Aorta (tissue), 5 donors: ENCODE results near the gene ASIC4. TPM values are rescaled to one million over a fixed set of nuclear protein-coding genes. Genes with fewer than 3 reads are reported as not detected.
A peak's percentile ranks its signal among the peaks of the same experiment; 100 is the strongest.

Source experiments
- ATAC-seq: fragments of 200-7000 bp; cut with Tn5 transposase; one replicate; pipeline ENCODE4 v1.9.1; 2022; ENCODE audit warnings: moderate library complexity; ENCODE audit not compliant: low FRiP score
- DNase-seq, 2 donors: peaks; one replicate each; pipeline ENCODE4 v3.0.0-alpha.2; 2020
- H3K27ac ChIP-seq, 2 donors: one replicate each; pipeline ENCODE4 v1.5.1; 2013; ENCODE audit warnings: low read length in 2 of 2, mild to moderate bottlenecking in 2 of 2, moderate library complexity in 2 of 2, control low read depth in 1 of 2, inconsistent platforms in 1 of 2, low read depth in 1 of 2
- H3K27me3 ChIP-seq, 2 donors: one replicate each; pipeline ENCODE4 v1.6.1; 2013; ENCODE audit warnings: control low read depth in 1 of 2, low read length in 1 of 2, mild to moderate bottlenecking in 1 of 2, moderate library complexity in 1 of 2; ENCODE audit not compliant: insufficient read depth in 2 of 2, control insufficient read depth in 1 of 2
- H3K36me3 ChIP-seq, 2 donors: one replicate each; pipeline ENCODE4 v1.6.1; 2013; ENCODE audit warnings: control low read depth in 1 of 2, low read length in 1 of 2, mild to moderate bottlenecking in 1 of 2; ENCODE audit not compliant: insufficient read depth in 2 of 2, control insufficient read depth in 1 of 2
- H3K4me1 ChIP-seq, 2 donors: one replicate each; pipeline ENCODE4 v1.6.1; 2013; ENCODE audit warnings: low read length in 2 of 2, control low read depth in 1 of 2, mild to moderate bottlenecking in 1 of 2, moderate library complexity in 1 of 2; ENCODE audit not compliant: insufficient read depth in 2 of 2, control insufficient read depth in 1 of 2
- H3K4me3 ChIP-seq, 2 donors: one replicate each; pipeline ENCODE4 v1.5.1; 2013; ENCODE audit warnings: low read length in 2 of 2, control low read depth in 1 of 2, mild to moderate bottlenecking in 1 of 2
- H3K9me3 ChIP-seq: one replicate; pipeline ENCODE4 v1.6.1; 2013; ENCODE audit warnings: mild to moderate bottlenecking, low read length; ENCODE audit not compliant: control insufficient read depth
- WGBS, 2 donors: extraction: QIAGEN DNeasy Blood & Tissue Kit; methylation state at CpG; one replicate each; pipeline ENCODE4 v1.1.7; 2013; 5-methylcytosine and 5-hydroxymethylcytosine counted together
- intact Hi-C, 2 donors: fragments of 100-400 bp; cut with DNase I; formaldehyde crosslinking; loops; one replicate each; pipeline versions ENCODE4 v1.14.2 to v1.15.0; 2022
- polyA plus RNA-seq, 2 donors: library from polyadenylated mRNA; stranded (reverse); fragments of 200-250 nt; gene quantifications; one replicate each; pipeline ENCODE4 v1.2.3, GENCODE V29; 2013
- total RNA-seq, 2 donors: library from RNA; stranded (reverse); fragmentation: NEBNext Ultra II Directional; extraction: Animal tissue kit (Norgen Biotek cat#: 25700); gene quantifications; one replicate each; pipeline ENCODE4 v1.2.1, GENCODE V29; 2021
- donor health status: healthy with polysubstance abuse.
- donor health status: Bipolar disorder and iron deficiency.
- donor health status: DM: no; HTN: no; CAD: no.
- donor health status: DM: no; HTN: no; CAD: no.
- donor health status: DM: yes; HTN: yes; CAD: no.

ASIC4 gene
- total and polyA plus RNA-seq, 4 donors, result 0.26 to 0.42 (median 0.29) TPM; not detected in 1

DNA sequence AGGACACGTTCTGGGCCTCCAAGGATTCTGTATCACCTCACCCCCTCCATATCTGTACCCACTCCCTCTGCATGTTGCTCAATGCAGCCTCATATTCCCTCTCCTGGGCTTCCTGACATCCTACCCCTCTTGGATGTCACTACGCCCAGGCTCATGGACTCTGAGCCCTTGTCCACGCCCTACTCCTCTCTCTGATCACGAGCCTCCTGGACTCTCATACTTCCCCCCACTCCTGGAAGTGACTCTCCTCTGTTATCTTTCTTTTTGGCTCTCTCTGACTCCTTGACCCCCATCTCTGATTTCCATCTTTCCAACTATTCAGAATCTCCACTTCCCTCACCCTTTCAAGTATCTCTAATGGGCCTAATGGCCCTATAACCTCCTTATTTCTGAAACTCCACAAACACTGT is 31.7 kb downstream of the ASIC4 start:
- H3K36me3 ChIP-seq, result no peaks in the 10 kb centered on the region
- intact Hi-C loops, result loop anchor here in 1 of 2 donors (2.0 kb wide), 1 partner anchor 139 kb away; no protein-coding TSS in a partner anchor
- H3K27ac ChIP-seq, result no peak overlapping the region
- no peaks in the 10 kb centered on the region for H3K27me3 ChIP-seq
- DNase-seq (no peak), ATAC-seq (no peak)
- no peaks in the 10 kb centered on the region for H3K9me3 ChIP-seq
- 79 to 80% methylated on average over 4 of the region's 4 CpGs for WGBS, 2 donors
- no peaks in the 10 kb centered on the region for H3K4me1 ChIP-seq
- H3K4me3 ChIP-seq, result no peak overlapping the region

DNA sequence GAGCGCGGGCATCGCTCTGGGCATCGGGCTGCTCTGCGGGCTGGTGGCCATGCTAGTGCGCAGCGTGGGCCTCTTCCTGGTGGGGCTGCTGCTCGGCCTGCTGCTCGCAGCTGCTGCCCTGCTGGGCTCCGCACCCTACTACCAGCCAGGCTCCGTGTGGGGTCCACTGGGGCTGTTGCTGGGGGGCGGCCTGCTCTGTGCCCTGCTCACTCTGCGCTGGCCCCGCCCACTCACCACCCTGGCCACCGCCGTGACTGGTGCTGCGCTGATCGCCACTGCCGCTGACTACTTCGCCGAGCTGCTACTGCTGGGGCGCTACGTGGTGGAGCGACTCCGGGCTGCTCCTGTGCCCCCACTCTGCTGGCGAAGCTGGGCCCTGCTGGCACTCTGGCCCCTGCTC is 33.3 kb downstream of the ASIC4 start:
- H3K36me3 ChIP-seq, result no peaks in the 10 kb centered on the region
- 97 to 98% methylated on average over 26 of the region's 26 CpGs for WGBS, 2 donors
- intact Hi-C loops, result no loop called here
- H3K27ac ChIP-seq, result no peak overlapping the region
- no peak for DNase-seq
- no peak for ATAC-seq
- H3K27me3 ChIP-seq, result no peaks in the 10 kb centered on the region
- H3K9me3 ChIP-seq, result no peaks in the 10 kb centered on the region
- no peaks in the 10 kb centered on the region for H3K4me1 ChIP-seq
- no peak overlapping the region for H3K4me3 ChIP-seq

DNA sequence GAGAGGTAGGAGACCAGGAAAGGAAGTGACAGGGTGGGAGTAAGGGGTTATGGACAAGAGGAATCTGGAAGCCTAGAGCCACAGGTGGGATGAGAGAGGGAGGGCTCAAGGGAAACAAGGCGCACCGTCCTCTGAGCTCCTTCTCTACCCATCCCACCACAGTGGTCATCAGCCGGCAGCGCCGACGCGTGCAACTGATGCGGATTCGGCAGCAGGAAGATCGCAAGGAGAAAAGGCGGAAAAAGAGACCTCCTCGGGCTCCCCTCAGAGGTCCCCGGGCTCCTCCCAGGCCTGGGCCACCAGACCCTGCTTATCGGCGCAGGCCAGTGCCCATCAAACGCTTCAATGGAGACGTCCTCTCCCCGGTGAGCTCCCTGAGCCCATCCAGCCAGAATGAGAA is 34.7 kb downstream of the ASIC4 start:
- DNase-seq (peak in 1 of 2 donors; percentile 67), ATAC-seq (no peak)
- 94 to 97% methylated on average over 18 of the region's 18 CpGs for WGBS, 2 donors

DNA sequence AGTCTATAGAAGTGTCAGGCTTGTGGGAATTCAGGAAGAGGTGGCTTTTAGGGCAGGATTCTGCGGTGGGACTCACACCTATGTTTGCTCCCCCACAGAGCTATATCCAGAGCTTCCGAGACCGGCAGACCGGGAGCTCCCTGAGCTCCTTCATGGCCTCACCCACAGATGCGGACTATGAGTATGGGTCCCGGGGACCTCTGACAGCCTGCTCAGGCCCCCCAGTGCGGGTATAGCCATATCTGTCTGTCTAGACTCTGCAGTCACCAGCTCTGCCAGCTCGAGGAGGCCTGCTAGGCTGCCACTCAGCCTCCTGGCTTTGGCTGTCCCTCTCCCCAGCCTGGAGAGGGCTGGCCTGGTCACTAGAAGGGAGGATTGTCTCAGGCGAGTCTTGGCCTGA is 35.3 kb downstream of the ASIC4 start:
- DNase-seq (peak in 1 of 2 donors; percentile 62), ATAC-seq (no peak)
- WGBS, 2 donors, result 89 to 92% methylated on average over 9 of the region's 9 CpGs
- no peaks in the 10 kb centered on the region for H3K9me3 ChIP-seq
- H3K27me3 ChIP-seq, result no peaks in the 10 kb centered on the region
- no peaks in the 10 kb centered on the region for H3K36me3 ChIP-seq
- intact Hi-C loops, result loop anchor here in 1 of 2 donors (5.0 kb wide), 1 partner anchor 48 kb away; the partner anchor contains the start of gene STK11IP
- no peak overlapping the region for H3K27ac ChIP-seq
- H3K4me1 ChIP-seq, result no peaks in the 10 kb centered on the region
- H3K4me3 ChIP-seq, result no peak overlapping the region

More for the DNA sequence above, 34.7 kb downstream of the ASIC4 start:
- no peaks in the 10 kb centered on the region for H3K36me3 ChIP-seq
- H3K27ac ChIP-seq, result no peak overlapping the region
- intact Hi-C loops, result no loop called here
- no peak overlapping the region for H3K4me3 ChIP-seq
- no peaks in the 10 kb centered on the region for H3K9me3 ChIP-seq
- no peaks in the 10 kb centered on the region for H3K27me3 ChIP-seq
- no peaks in the 10 kb centered on the region for H3K4me1 ChIP-seq

DNA sequence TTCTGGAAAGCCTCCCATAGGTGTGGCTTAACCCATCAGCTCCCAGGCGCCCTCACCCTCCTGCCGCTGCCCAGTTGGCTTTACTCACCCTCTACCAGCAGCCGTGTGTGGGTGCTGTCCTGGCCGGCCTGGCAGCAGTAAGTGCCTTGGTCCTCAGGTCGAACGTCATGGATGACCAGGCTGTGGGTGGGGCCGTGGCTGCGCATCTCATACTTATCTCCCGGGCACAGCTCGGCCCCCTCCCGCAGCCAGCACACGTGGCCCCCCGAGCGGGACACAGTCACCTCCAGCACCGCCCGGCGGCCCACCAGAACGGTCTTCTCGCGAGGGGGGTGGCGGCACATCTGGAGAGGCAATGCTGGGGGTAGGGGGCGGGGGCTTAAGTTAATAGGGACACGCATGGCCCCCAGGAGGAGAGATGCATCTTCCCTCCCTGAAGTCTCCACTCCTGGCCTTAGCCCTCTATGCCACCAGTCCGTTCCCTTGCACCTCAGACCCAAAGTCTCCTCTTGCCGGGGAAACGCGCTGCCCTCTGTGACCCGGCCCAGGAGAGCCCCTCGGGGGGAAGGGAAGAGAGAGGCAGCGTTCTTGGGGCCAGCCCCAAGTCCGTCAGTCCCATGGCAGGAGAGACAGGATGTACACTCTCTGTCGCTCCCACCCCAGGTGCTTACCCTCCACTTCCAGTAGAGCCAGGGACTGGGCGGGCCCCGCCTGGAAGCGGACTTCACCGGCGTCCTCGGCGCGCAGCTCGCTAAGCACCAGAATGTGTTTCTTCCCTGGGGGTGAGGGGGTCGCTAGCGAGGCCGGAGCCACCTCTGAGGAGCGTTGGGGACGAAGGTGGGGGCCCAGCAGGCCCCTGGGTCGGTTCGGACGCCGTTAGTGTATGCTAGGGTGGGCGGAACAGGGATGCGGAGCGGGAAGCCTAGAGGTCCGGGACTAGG is 37.4 kb downstream of the ASIC4 start:
- intact Hi-C loops, result loop anchor here in 1 of 2 donors (5.0 kb wide), 1 partner anchor 46 kb away; the partner anchor contains the start of gene STK11IP

DNA sequence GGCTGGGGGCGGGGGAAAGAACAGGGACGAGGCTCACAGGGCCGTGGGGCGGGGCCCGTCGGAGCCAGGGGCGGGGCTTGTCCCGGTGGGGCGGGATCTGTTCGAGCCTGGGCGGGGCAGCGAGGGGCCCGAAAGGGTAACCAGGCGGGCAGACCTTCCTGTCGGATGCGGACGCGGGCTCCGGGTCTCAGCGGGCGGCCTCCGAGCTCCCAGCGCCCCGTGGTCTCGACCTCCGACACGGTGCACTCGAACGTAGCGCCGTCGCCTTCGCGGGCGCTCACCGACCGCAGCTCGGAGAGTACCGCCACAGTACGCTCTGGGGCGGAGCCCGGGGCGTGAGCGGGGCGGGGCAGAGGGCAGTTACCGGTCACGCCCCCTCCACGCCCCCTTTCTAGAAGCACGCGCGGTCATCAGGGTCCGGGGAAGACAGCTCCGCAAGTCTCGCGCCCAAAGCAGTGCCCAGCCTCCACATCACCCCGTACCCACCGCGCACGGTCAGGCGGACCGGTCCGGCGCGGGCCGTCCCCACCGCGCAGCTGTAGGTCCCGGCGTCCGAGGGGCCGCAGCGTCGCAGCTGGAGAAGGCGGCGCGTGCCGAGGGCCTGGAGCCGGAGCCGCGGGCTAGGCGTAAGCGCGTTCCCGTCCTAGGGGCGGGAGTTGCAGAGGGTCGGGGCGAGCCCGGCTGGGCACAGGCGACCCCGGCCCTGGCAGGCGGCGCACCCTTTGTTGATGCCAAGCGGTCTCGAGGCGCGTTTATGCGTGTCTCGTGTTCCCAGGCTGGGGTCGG is 38.3 kb downstream of the ASIC4 start:
- Histone ChIP-seq H3K9me3 (no peaks in the 10 kb centered on the region), H3K36me3 (no peaks in the 10 kb centered on the region), H3K27me3 (no peaks in the 10 kb centered on the region), H3K27ac (no peak overlapping the region), H3K4me1 (no peaks in the 10 kb centered on the region), H3K4me3 (peak overlapping the region; percentile 35 to 37)
- intact Hi-C loops, result loop anchor here in 1 of 2 donors (5.0 kb wide), 1 partner anchor 45 kb away; the partner anchor contains the start of gene STK11IP
- WGBS, 2 donors, result 0% methylated on average over 63 to 99 of the region's 99 CpGs
- peak; percentile 91 for ATAC-seq
- peak; percentile 90 to 97 for DNase-seq

More for the DNA sequence above, 37.4 kb downstream of the ASIC4 start:
- ATAC-seq, result no peak
- Histone ChIP-seq H3K4me1 (no peaks in the 10 kb centered on the region), H3K9me3 (no peaks in the 10 kb centered on the region), H3K4me3 (peak overlapping the region; percentile 35 to 37), H3K27ac (no peak overlapping the region), H3K36me3 (no peaks in the 10 kb centered on the region), H3K27me3 (no peaks in the 10 kb centered on the region)
- 7 to 13% methylated on average over 51 to 54 of the region's 54 CpGs for WGBS, 2 donors
- peak in 1 of 2 donors; percentile 85 for DNase-seq

DNA sequence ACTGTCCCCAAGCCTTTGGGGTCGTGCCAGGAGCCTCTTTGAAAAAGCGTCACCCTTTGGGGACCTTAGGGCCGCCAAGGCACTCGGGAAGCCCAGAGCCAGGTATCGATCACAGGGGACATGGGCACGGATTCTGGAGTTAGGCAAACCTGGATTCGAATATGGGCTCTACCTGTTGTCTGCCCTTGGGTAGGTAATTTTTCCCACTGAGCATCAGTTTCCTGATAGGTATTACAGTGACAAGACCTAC is 38.8 kb downstream of the ASIC4 start:
- Histone ChIP-seq H3K4me3 (no peak overlapping the region), H3K27me3 (no peaks in the 10 kb centered on the region), H3K9me3 (no peaks in the 10 kb centered on the region), H3K4me1 (no peaks in the 10 kb centered on the region), H3K27ac (no peak overlapping the region), H3K36me3 (no peaks in the 10 kb centered on the region)
- ATAC-seq, result no peak
- WGBS, 2 donors, result 22% methylated on average over 7 of the region's 7 CpGs
- intact Hi-C loops, result loop anchor here in 1 of 2 donors (5.0 kb wide), 1 partner anchor 44 kb away; the partner anchor contains the start of gene STK11IP
- no peak for DNase-seq

DNA sequence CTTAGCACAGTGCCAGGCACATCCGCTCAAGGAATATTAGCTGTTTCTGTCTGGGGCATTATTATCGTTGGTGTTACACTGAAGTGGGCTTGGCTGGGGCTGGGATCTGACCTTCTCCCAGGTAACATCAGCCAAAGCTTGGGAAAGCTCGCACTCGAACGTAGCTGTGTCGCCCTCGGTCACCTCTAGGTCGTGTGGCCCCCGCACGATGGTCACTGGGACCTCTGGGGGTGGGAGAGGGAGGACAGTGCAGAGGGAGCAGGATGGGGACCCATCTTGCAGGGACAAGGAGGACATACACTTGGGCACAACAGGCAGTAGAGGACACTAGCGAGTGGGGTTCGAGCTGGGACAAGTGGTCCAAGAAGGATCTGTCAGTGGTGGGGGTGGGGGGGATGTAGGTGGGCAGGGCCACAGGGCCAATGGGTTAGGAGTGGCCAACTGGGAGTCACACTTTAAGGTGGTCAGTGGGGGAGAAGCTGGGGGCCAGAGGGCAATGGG is 39.2 kb downstream of the ASIC4 start:
- H3K27ac ChIP-seq, result no peak overlapping the region
- intact Hi-C loops, result loop anchor here in 1 of 2 donors (5.0 kb wide), 1 partner anchor 44 kb away; the partner anchor contains the start of gene STK11IP
- H3K36me3 ChIP-seq, result no peaks in the 10 kb centered on the region
- no peaks in the 10 kb centered on the region for H3K27me3 ChIP-seq
- peak in 1 of 2 donors; percentile 56 for DNase-seq
- no peaks in the 10 kb centered on the region for H3K4me1 ChIP-seq
- H3K9me3 ChIP-seq, result no peaks in the 10 kb centered on the region
- ATAC-seq, result no peak
- 74% methylated on average over 12 of the region's 12 CpGs for WGBS, 2 donors
- H3K4me3 ChIP-seq, result no peak overlapping the region
